ENCODE data around the gene OBP2A.

Gene OBP2A

DNA sequence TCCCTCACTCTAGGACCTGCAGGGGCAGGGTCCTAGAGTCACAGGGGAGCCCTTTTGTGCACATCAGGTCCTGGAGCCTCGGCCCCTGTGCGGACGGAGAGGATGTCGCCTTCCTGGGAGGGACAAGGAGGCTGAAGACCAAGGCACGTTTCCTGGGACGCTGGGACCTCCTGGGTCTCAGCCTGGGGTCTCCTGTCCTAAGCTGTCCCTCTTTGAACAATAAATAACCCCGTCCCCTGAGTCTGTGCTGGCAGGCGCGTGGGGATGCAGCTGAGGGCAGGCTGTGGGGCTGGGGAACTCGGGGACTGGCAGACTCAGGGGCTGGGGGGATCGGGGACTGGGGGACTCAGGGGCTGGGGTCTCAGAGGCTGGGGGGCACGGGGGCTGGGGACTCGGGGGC, 46.7 kb downstream of the OBP2A start:
- Histone ChIP-seq H3K27me3 (ENCODE audit: insufficient read depth, insufficient read length) (no peaks in the 10 kb centered on the region), H3K9me3 (ENCODE audit: insufficient read depth, low read length) (peaks cover 13% of the 10 kb centered on the region), H3K4me1 (ENCODE audit: insufficient read depth, insufficient read length) (peaks cover 5% of the 10 kb centered on the region), H3K36me3 (ENCODE audit: insufficient read depth, insufficient read length, low read length) (no peaks in the 10 kb centered on the region), H3K4me3 (ENCODE audit: insufficient read length, low read depth) (no peak overlapping the region), H3K9ac (ENCODE audit: insufficient read length, low read depth) (no peak overlapping the region)
- TF ChIP-seq YY1 (IDR thresholded peaks at IDR 0.05; ENCODE audit: insufficient read depth, insufficient read length) (no peak), SUZ12 (IDR thresholded peaks at IDR 0.05; ENCODE audit: extremely low read depth, insufficient read depth, insufficient read length) (no peak), ZNF274 (IDR thresholded peaks at IDR 0.05; ENCODE audit: low read depth, low read length) (no peak)
- no peak for DNase-seq (ENCODE audit: low read depth, low spot score)

DNA sequence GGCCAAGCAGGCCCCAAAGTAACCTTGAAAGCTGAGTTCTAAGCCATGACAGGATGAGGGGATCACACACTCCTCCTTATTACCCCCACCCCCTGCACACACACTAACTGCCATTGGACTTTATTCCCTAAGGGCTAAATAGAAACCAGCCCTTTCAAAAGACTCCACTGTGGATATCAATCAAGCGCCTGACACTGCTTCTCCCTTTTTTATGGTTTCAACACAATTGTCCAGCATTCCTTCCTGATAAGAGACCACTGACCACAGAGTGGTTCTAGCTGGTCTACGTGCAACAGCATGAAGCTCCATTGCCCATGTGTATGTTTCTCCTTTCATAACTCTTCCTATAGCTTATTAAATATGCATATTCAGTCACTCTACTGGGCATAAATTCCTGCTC, 50.3 kb downstream of the OBP2A start:
- peaks cover 13% of the 10 kb centered on the region for H3K9me3 ChIP-seq (ENCODE audit: insufficient read depth, low read length)
- H3K27me3 ChIP-seq (ENCODE audit: insufficient read depth, insufficient read length) = no peaks in the 10 kb centered on the region
- peaks cover 3% of the 10 kb centered on the region for H3K4me1 ChIP-seq (ENCODE audit: insufficient read depth, insufficient read length)
- no peak overlapping the region for H3K4me3 ChIP-seq (ENCODE audit: insufficient read length, low read depth)
- H3K9ac ChIP-seq (ENCODE audit: insufficient read length, low read depth) = no peak overlapping the region
- no peaks in the 10 kb centered on the region for H3K36me3 ChIP-seq (ENCODE audit: insufficient read depth, insufficient read length, low read length)
- DNase-seq (ENCODE audit: low read depth, low spot score) = no peak
- TF ChIP-seq YY1 (IDR thresholded peaks at IDR 0.05; ENCODE audit: insufficient read depth, insufficient read length) = no peak
- no peak for TF ChIP-seq ZNF274 (IDR thresholded peaks at IDR 0.05; ENCODE audit: low read depth, low read length)
- no peak for TF ChIP-seq SUZ12 (IDR thresholded peaks at IDR 0.05; ENCODE audit: extremely low read depth, insufficient read depth, insufficient read length)
